ENCODE measurements around the gene CDC20.

Gene CDC20

GRCh38 chr1:43346636-43347035 is 12.1 kb upstream of the CDC20 start:
- Histone ChIP-seq H4K20me1 (ENCODE audit: insufficient read depth) (no peaks in the 10 kb centered on the region), H3K27ac (no peak overlapping the region), H3K4me1 (ENCODE audit: low read depth, poor library complexity, severe bottlenecking) (no peaks in the 10 kb centered on the region), H3K4me3 (IDR thresholded peaks at IDR 0.05; ENCODE audit: insufficient read depth, low read depth, low read length) (no peak overlapping the region), H3K36me3 (ENCODE audit: insufficient read depth) (no peaks in the 10 kb centered on the region), H2AFZ (ENCODE audit: low read depth) (no peak overlapping the region), H3K79me2 (ENCODE audit: insufficient read depth, low read depth) (no peaks in the 10 kb centered on the region), H3K9ac (no peak overlapping the region), H3K27me3 (ENCODE audit: insufficient read depth, low read depth) (no peaks in the 10 kb centered on the region), H3K4me2 (no peak overlapping the region)
- no peak for TF ChIP-seq CTCF (conservative IDR thresholded peaks at IDR 0.05; ENCODE audit: low read depth, low read length)

- Histone ChIP-seq H3K4me2 (no peak overlapping the region), H2AFZ (ENCODE audit: low read depth) (peak overlapping the region; percentile 22), H3K27me3 (ENCODE audit: insufficient read depth, low read depth) (no peaks in the 10 kb centered on the region), H3K36me3 (ENCODE audit: insufficient read depth) (no peaks in the 10 kb centered on the region), H3K4me3 (IDR thresholded peaks at IDR 0.05; ENCODE audit: insufficient read depth, low read depth, low read length) (no peak overlapping the region), H3K27ac (no peak overlapping the region), H3K79me2 (ENCODE audit: insufficient read depth, low read depth) (no peaks in the 10 kb centered on the region), H3K4me1 (ENCODE audit: low read depth, poor library complexity, severe bottlenecking) (no peaks in the 10 kb centered on the region), H3K9ac (peak overlapping the region; percentile 60; the same call in 1 of the 2 replicates), H4K20me1 (ENCODE audit: insufficient read depth) (no peaks in the 10 kb centered on the region)
- no peak for TF ChIP-seq CTCF (conservative IDR thresholded peaks at IDR 0.05; ENCODE audit: low read depth, low read length)
These were observed 10.4 kb upstream of the CDC20 start for GRCh38 chr1:43348343-43348808.

GRCh38 chr1:43348809-43349593 is 9.8 kb upstream of the CDC20 start:
- no peaks in the 10 kb centered on the region for H3K27me3 ChIP-seq (ENCODE audit: insufficient read depth, low read depth)
- H3K4me2 ChIP-seq: peak overlapping the region; percentile 25; the same call in 1 of the 2 replicates
- no peaks in the 10 kb centered on the region for H3K4me1 ChIP-seq (ENCODE audit: low read depth, poor library complexity, severe bottlenecking)
- H3K4me3 ChIP-seq (IDR thresholded peaks at IDR 0.05; ENCODE audit: insufficient read depth, low read depth, low read length): no peak overlapping the region
- H2AFZ ChIP-seq (ENCODE audit: low read depth): peak overlapping the region; percentile 27
- H3K27ac ChIP-seq: peak overlapping the region; percentile 42; the same call in 1 of the 2 replicates
- H3K79me2 ChIP-seq (ENCODE audit: insufficient read depth, low read depth): no peaks in the 10 kb centered on the region
- peak overlapping the region; percentile 60; the same call in 1 of the 2 replicates for H3K9ac ChIP-seq
- no peaks in the 10 kb centered on the region for H4K20me1 ChIP-seq (ENCODE audit: insufficient read depth)
- no peak for TF ChIP-seq CTCF (conservative IDR thresholded peaks at IDR 0.05; ENCODE audit: low read depth, low read length)
- no peaks in the 10 kb centered on the region for H3K36me3 ChIP-seq (ENCODE audit: insufficient read depth)

GRCh38 chr1:43349594-43350306 is 9.0 kb upstream of the CDC20 start:
- no peak overlapping the region; the same call in 1 of the 2 replicates for H3K9ac ChIP-seq
- H3K4me1 ChIP-seq (ENCODE audit: low read depth, poor library complexity, severe bottlenecking): no peaks in the 10 kb centered on the region
- H3K27ac ChIP-seq: no peak overlapping the region
- no peaks in the 10 kb centered on the region for H3K79me2 ChIP-seq (ENCODE audit: insufficient read depth, low read depth)
- H2AFZ ChIP-seq (ENCODE audit: low read depth): peak overlapping the region; percentile 27
- TF ChIP-seq CTCF (conservative IDR thresholded peaks at IDR 0.05; ENCODE audit: low read depth, low read length): no peak
- no peaks in the 10 kb centered on the region for H4K20me1 ChIP-seq (ENCODE audit: insufficient read depth)
- no peaks in the 10 kb centered on the region for H3K27me3 ChIP-seq (ENCODE audit: insufficient read depth, low read depth)
- peak overlapping the region; percentile 17; the same call in 1 of the 2 replicates for H3K4me2 ChIP-seq
- no peak overlapping the region for H3K4me3 ChIP-seq (IDR thresholded peaks at IDR 0.05; ENCODE audit: insufficient read depth, low read depth, low read length)
- no peaks in the 10 kb centered on the region for H3K36me3 ChIP-seq (ENCODE audit: insufficient read depth)
